Anterior cingulate cortex (tissue), 58 donors: Measurements from ENCODE around the gene FXYD1.

Experiments used
- DNase-seq, 58 donors: peaks; one replicate each; lab custom pipeline; 2025; lab: John Stamatoyannopoulos, UW

FXYD1 gene

GRCh38 chr19:35156673-35157014, 18.0 kb downstream of the FXYD1 start:
- no peak for DNase-seq

DNA sequence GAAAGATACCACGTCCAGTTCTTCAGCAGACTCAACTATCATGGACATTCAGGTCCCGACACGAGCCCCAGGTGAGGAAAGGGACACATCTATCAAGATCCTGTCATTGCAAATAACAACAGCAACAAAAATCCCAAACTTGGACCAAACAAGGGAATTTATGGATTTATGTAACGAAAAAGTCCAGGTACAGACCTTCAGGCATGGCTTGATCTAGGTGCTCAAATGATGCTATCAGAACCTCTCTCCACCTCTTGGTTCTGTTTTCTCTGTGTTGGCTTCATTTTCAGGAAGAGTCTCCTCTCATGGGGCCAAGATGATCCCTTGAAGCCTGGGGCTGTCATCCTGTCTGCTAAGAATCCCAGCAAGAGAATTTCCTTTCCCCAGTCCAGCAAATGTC, 18.8 kb downstream of the FXYD1 start:
- no peak for DNase-seq

DNA sequence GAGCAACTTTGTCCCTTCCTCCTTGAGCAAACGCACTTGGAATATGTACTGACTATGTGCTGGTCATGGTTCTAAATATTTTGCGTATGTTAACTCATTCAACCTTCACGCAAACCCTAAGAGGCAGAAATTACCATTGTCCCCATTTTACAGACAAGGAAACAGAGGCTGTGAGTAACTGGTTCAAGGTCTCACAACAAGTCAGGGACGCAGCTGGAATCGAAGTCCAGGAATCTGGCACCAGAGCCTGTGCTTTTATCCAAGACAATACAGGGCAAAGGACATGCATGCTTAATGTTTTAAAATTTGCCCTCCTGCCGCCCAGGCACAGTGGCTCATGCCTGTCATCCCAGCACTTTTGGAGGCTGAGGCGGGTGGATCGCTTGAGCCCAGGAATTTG, 21.0 kb downstream of the FXYD1 start:
- DNase-seq = no peak

DNA sequence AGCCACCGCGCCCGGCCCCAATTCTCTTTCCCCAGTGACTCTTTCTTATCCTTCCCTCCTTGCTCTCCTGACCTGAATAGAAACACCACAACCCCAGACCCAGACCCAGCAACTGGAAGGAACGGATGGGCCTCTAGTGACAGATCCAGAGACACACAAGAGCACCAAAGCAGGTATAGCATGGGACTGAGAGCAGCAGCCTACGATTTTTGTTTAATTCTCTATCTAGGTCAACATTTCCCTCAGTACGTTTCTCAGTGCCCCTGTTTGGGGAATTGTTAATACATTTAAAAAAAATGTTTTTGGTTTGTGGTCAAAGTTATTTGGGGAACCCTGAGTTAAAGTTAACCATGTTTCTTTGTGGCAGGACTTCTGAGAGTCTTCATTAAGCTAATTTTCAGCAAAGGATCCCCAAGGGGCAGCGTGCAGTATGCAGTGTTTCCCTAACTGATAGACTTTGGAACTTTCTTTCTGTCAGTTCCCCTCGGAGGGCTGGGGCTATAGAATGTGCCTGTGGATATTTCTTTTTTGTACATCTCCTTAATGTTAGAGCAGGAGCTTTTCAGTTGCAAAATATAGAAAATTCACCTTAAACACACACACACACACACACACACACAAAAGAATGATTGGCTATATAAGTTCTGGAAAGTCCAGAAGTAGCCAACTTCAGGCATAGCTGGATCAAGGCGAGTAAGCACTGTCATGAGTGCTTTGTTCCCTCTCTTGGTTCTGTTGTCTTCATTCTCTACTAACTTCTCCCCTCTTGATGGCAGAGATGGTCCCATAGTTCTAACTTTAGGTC, 22.2 kb downstream of the FXYD1 start:
- DNase-seq = no peak

GRCh38 chr19:35161434-35161743, 22.8 kb downstream of the FXYD1 start:
- DNase-seq = no peak

DNA sequence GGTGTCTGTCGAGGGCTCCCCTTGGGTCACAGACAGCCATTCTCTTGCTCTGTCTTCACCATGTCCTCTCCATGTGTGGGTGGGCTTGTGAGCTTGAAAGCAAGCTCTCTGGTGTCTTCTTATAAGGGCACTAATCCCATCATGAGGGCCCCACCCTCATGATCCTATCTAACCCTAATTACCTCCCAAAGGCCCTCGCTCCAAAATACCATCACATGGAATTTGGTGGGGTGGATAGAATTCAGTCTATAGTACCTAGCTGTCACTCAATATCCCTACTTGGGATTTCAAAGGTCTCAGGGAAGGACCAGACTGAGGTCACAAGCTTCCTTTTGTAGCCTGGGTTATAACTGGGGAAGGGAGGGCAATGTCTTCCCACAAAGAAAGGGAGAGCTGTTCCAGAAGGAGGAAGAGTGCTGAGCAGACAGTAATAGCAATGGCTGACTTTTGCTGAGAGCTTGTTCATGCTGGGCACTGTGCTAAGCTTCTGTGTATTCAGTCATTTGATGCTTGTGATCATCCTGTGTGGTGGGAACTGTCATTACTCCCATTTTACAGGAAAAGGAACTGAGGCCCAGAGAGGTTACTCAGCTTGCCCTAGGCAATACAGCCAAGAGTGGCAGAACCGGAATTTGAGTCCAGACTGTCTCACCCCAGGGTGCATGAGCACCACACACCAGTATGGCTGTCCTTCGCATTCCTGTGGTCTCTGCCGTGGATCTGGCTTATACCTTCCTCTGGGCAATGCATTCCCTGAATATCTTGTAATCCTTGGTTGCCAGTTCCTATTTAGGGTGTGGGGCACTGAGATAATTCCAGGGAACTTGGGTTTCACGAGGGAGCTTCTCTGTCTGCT, 24.1 kb downstream of the FXYD1 start:
- DNase-seq = no peak

DNA sequence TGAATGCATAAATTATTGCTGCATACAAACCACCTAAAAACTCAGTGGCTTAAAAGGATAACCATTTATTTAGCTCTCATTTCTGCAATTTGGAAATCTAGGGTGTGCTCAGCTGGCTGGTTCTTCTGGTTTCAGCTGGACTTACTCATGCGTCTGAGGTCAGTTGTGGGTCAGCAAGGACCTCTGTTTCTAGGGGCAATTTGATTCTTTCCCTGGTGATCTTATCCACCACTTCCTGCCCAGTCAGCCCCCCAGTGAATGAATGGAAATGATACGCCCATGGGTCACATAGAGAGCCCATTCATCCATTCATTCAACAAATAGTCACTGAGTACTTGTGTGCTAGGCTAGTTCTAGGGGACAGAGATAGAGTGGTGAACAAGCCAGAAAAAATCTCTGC, 25.8 kb downstream of the FXYD1 start:
- no peak for DNase-seq

- DNase-seq = no peak
Observed at GRCh38 chr19:35165200-35166058, 26.8 kb downstream of the FXYD1 start.

GRCh38 chr19:35166100-35167063, 27.8 kb downstream of the FXYD1 start:
- no peak for DNase-seq

DNA sequence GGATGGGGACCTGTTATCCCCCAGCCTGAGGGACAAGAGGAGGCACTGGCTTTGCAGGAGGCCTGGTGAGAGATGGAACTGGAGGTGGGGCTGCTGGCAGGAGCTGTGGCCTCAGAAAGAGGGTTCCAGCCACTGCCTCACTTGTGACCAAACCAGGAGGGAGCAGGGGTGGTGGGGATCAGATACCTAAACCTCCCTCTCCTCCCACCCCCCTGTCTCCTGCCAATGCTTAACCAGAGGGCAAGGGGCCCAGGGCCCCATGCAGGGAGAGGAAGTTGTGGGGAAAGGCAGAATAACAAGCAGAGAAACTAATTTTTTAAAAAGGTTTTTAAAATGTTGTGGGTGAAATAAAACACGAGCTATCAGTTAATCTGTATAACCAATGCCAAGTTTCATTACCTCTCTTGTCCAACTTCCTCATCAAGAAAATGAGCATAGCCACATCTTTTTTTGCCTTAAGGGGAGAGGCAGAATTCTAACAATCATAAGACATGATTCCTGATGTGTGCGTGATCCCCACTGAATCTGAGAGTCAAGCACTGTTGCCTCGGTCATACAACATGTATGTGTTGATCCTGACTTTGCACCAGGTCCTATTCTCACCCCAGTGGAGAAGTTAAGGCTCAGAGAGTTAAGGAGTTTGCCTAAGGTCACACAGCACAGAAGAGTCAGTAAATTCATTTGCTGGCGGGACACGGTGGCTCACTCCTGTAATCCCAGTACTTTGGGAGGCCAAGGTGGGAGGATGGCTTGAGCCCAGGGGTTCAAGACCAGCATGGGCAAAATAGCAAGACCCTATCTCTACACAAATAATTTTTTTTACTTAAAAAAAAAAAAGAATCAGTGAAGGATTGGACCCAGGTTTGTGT, 28.9 kb downstream of the FXYD1 start:
- no peak for DNase-seq

GRCh38 chr19:35168196-35168595, 29.6 kb downstream of the FXYD1 start:
- no peak for DNase-seq

- no peak for DNase-seq
Observed at GRCh38 chr19:35169221-35169995, 30.8 kb downstream of the FXYD1 start.

DNA sequence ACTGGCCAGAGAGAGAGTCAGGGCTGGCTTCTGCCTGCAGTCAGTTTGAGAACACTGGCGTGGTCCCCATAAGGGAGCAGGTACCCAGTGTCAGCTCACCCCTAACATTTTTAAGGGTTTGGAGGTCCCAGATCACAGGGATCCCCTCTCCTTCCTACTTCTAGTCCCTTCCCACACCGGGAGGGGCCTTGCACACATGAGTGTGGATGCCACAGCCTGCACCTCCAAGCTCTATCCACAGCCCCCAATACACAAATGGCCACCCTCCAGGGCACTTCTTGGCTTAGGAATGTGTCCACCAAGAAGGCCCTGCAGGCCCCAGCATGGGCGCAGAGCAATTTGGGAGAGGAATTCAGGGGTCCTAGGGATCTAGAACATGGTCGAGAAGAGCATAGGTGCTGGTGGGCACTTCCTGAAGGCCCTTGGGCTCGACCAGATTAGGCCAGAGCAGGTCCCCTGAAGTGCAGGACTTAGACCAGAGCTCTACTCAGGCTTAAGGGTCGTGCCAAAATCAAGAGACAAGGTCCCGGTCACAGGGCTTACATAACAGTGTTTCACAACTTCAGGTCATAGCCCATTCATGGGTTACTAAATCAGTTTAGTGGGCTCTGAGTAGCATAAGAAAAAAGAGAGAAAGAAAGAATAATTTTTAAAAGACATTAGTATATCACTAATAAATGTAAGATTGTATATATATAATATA, 31.9 kb downstream of the FXYD1 start:
- DNase-seq = no peak

GRCh38 chr19:35171730-35172129, 33.1 kb downstream of the FXYD1 start:
- DNase-seq = no peak

- DNase-seq = no peak
Observed at GRCh38 chr19:35174226-35174625, 35.6 kb downstream of the FXYD1 start.

GRCh38 chr19:35176181-35176570, 37.6 kb downstream of the FXYD1 start:
- no peak for DNase-seq
